ENCODE results near the gene ITK.

ITK gene

DNA sequence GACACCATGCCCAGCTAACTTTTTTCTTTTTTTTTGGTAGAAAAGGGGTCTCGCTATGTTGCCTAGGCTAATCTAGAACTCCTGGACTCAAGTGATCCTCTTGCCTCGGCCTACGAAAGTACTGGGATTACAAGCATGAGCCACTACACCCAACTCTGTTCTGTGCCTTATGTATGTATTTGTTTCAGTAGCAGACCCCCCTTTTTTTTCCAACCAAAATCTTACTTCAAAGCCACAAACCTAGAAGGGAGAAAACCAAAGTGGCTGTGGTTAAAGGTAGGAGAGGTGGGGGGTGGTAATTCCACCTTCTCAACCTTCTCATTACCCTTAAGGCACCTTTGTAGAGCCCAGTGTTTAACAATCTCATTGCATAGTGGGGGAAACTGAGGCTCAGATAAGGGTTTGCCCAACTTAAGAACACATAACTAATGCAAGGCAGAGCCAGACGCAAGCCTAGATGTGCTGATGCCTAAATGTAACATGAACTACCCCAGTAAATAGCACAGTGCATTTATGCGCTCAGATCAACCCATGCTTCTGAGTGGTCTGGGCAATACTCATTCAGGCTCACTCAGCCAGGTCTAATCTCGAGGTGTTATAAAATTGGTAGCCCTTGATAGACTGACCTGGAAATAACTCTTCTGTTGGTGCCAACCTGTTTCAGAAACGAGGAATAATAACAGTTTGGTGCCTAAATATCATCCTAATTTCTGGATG lies 33.0 kb downstream of the ITK start:
- TF ChIP-seq YY1 (IDR thresholded peaks at IDR 0.05; ENCODE audit: insufficient read depth, insufficient read length) (no peak), SUZ12 (IDR thresholded peaks at IDR 0.05; ENCODE audit: extremely low read depth, insufficient read depth, insufficient read length) (no peak), ZNF274 (IDR thresholded peaks at IDR 0.05; ENCODE audit: low read depth, low read length) (no peak)
- H3K9ac ChIP-seq (ENCODE audit: insufficient read length, low read depth): no peak overlapping the region
- no peak overlapping the region for H3K4me3 ChIP-seq (ENCODE audit: insufficient read length, low read depth)
- H3K9me3 ChIP-seq (ENCODE audit: insufficient read depth, low read length): no peaks in the 10 kb centered on the region
- no peaks in the 10 kb centered on the region for H3K4me1 ChIP-seq (ENCODE audit: insufficient read depth, insufficient read length)
- H3K36me3 ChIP-seq (ENCODE audit: insufficient read depth, insufficient read length, low read length): no peaks in the 10 kb centered on the region
- DNase-seq (ENCODE audit: low read depth, low spot score): no peak
- H3K27me3 ChIP-seq (ENCODE audit: insufficient read depth, insufficient read length): no peaks in the 10 kb centered on the region

DNA sequence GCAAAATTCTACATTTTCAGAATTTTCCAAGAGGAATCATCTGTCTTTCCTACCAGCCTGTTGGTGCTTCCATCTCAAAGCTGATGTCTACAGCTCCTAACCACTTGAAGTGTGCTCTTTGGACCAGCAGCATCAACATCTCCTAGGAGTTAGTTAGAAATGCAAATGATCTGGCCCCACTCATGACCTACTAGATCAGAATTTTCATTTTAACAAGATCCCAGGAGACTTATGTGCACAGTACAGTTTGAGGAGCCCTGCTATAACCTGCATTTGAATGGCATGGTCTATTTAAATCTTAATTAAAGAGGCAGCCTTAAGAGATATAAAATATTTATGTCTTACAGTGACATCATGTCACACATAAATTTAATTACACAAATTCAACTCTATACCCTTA lies 33.8 kb downstream of the ITK start:
- H3K36me3 ChIP-seq (ENCODE audit: insufficient read depth, insufficient read length, low read length): no peaks in the 10 kb centered on the region
- no peak overlapping the region for H3K4me3 ChIP-seq (ENCODE audit: insufficient read length, low read depth)
- no peak for DNase-seq (ENCODE audit: low read depth, low spot score)
- TF ChIP-seq YY1 (IDR thresholded peaks at IDR 0.05; ENCODE audit: insufficient read depth, insufficient read length): no peak
- TF ChIP-seq SUZ12 (IDR thresholded peaks at IDR 0.05; ENCODE audit: extremely low read depth, insufficient read depth, insufficient read length): no peak
- TF ChIP-seq ZNF274 (IDR thresholded peaks at IDR 0.05; ENCODE audit: low read depth, low read length): no peak
- H3K4me1 ChIP-seq (ENCODE audit: insufficient read depth, insufficient read length): no peaks in the 10 kb centered on the region
- no peak overlapping the region for H3K9ac ChIP-seq (ENCODE audit: insufficient read length, low read depth)
- no peaks in the 10 kb centered on the region for H3K9me3 ChIP-seq (ENCODE audit: insufficient read depth, low read length)
- H3K27me3 ChIP-seq (ENCODE audit: insufficient read depth, insufficient read length): no peaks in the 10 kb centered on the region

DNA sequence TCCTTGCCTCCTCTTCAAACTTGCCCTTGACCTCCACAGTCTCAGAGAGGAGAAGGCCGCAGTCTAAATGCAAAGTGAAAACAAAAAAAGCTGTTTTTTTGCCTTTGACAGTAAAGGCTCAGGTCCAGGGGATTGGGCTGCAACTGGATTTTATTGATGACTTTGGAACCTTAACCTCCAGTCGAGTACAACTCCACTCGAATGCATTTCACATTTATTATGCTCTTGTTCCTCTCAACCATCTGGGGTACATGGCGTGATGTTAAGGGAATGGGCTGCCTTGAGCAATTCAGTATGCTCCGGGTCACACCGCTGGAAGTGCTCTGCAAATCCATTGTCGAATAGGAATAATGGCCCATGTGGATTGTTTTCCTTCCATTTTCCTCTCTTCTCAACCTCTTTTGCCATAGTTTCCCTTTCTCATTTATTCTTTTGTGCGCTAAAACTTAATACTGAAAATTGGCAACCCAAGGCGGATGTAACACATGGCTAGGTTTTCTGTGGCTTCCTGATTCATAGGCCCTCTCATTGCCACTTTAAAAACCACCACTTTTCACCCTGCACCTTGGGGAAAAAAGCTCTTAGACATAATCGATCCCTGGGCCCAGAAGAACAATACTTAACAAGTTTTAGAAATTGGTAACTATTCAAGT lies 34.3 kb downstream of the ITK start:
- no peaks in the 10 kb centered on the region for H3K9me3 ChIP-seq (ENCODE audit: insufficient read depth, low read length)
- H3K9ac ChIP-seq (ENCODE audit: insufficient read length, low read depth): no peak overlapping the region
- no peak overlapping the region for H3K4me3 ChIP-seq (ENCODE audit: insufficient read length, low read depth)
- DNase-seq (ENCODE audit: low read depth, low spot score): no peak
- no peaks in the 10 kb centered on the region for H3K4me1 ChIP-seq (ENCODE audit: insufficient read depth, insufficient read length)
- TF ChIP-seq YY1 (IDR thresholded peaks at IDR 0.05; ENCODE audit: insufficient read depth, insufficient read length) (no peak), SUZ12 (IDR thresholded peaks at IDR 0.05; ENCODE audit: extremely low read depth, insufficient read depth, insufficient read length) (no peak), ZNF274 (IDR thresholded peaks at IDR 0.05; ENCODE audit: low read depth, low read length) (no peak)
- no peaks in the 10 kb centered on the region for H3K27me3 ChIP-seq (ENCODE audit: insufficient read depth, insufficient read length)
- no peaks in the 10 kb centered on the region for H3K36me3 ChIP-seq (ENCODE audit: insufficient read depth, insufficient read length, low read length)

DNA sequence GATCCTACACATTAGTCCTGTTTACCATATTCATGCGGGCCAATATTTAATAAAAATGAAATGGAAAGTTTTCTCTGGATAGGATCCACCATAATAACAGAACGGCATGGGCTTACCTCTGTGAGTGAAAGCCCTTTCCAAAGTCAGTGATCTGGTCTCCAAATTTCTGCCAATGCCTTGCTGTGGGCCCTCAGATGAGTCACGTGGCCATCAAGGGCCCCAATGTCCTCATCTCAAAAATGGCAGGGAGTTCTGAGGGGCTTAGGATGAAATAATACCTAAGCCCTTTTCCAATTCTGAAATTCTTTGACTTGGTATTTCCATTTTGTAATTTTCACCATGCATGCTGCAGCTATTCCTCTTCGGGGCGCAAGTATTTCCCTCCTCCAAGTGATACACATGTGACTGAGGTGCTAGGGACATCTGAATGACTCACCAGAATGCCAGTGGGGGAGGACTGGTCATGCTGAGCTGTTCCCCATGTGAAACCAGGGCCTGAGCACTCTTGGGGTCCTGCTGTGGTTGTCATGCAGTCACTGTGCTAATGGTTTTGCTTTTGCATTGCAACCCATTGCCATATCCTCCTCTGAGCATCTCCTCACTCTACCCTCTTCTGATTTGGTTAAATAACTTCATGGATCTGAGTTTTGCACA lies 35.0 kb downstream of the ITK start:
- no peak overlapping the region for H3K9ac ChIP-seq (ENCODE audit: insufficient read length, low read depth)
- no peak for DNase-seq (ENCODE audit: low read depth, low spot score)
- no peaks in the 10 kb centered on the region for H3K9me3 ChIP-seq (ENCODE audit: insufficient read depth, low read length)
- TF ChIP-seq ZNF274 (IDR thresholded peaks at IDR 0.05; ENCODE audit: low read depth, low read length) (no peak), SUZ12 (IDR thresholded peaks at IDR 0.05; ENCODE audit: extremely low read depth, insufficient read depth, insufficient read length) (no peak), YY1 (IDR thresholded peaks at IDR 0.05; ENCODE audit: insufficient read depth, insufficient read length) (no peak)
- no peaks in the 10 kb centered on the region for H3K4me1 ChIP-seq (ENCODE audit: insufficient read depth, insufficient read length)
- no peaks in the 10 kb centered on the region for H3K36me3 ChIP-seq (ENCODE audit: insufficient read depth, insufficient read length, low read length)
- H3K4me3 ChIP-seq (ENCODE audit: insufficient read length, low read depth): no peak overlapping the region
- H3K27me3 ChIP-seq (ENCODE audit: insufficient read depth, insufficient read length): no peaks in the 10 kb centered on the region

DNA sequence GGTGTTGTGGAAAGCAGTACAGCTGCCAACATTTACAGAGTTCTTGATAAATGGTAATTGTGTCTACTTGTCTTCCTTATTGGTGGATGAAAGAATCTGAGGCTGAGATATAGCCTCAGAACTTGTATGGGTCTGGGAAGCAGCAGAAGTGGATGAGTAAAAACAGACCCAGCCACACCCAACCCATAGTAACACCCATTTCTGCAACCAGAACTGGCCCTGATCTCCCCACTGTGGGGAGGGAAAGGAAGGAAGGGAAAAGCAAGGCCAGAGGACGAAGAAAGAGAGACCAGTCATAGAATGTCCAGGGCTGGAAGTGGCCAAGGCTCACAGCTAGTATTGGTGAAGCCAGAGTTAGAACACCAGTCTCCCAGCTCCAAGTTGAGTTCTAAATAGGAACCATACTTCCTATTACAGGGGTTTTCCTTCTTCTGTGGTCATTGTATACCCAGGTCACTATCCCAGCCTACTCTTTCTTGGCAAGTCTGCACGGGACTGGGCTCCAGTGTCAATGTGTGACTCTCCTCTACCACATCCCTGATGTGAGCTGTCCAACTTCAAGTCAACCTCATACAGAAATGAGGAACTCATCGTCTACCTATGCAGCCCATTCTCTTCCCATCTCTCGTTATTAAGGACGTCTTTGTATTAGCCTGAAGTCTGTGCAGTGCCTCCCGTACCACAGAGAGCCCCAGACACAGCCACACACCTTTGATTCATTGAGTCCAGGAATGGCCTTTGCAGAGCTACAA lies 35.9 kb downstream of the ITK start:
- H3K36me3 ChIP-seq (ENCODE audit: insufficient read depth, insufficient read length, low read length): no peaks in the 10 kb centered on the region
- TF ChIP-seq YY1 (IDR thresholded peaks at IDR 0.05; ENCODE audit: insufficient read depth, insufficient read length): no peak
- no peak for TF ChIP-seq ZNF274 (IDR thresholded peaks at IDR 0.05; ENCODE audit: low read depth, low read length)
- TF ChIP-seq SUZ12 (IDR thresholded peaks at IDR 0.05; ENCODE audit: extremely low read depth, insufficient read depth, insufficient read length): no peak
- no peak overlapping the region for H3K9ac ChIP-seq (ENCODE audit: insufficient read length, low read depth)
- H3K4me3 ChIP-seq (ENCODE audit: insufficient read length, low read depth): no peak overlapping the region
- DNase-seq (ENCODE audit: low read depth, low spot score): no peak
- H3K4me1 ChIP-seq (ENCODE audit: insufficient read depth, insufficient read length): no peaks in the 10 kb centered on the region
- no peaks in the 10 kb centered on the region for H3K27me3 ChIP-seq (ENCODE audit: insufficient read depth, insufficient read length)
- H3K9me3 ChIP-seq (ENCODE audit: insufficient read depth, low read length): no peaks in the 10 kb centered on the region

DNA sequence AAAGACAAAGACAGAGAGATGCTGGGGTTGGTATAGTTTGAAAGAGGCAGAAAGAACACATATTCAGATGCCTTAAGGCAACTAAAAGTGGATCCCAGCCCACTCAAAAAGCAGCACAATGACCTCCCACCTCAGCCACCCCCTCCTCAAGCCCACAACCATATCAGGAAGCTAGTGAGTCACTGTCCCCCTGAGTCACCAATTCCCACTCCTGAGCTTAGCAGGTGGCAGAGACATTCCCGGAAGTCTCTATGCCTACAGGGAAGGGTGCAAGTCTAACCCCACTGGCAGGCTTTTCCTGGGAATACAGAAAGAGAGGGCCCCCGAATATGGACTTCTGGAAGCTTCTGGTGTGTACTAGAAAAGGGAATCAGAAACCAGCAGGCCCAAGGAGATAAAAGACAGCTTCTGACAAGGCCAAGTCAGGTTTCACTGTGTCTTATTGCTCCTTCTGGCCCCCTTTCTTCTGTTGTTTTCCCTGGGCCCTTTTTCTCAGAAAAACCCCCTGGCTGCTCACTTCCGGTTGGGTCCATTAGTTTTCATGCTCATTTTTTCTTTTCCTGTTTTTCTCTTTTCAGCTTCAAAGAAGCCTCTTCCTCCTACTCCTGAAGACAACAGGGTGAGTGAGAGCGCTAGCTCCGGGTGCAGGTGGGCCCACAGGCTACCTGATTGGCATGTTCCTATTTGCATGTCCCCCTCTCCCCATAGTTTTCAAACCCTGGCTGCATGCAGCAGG lies 36.8 kb downstream of the ITK start:
- no peak overlapping the region for H3K9ac ChIP-seq (ENCODE audit: insufficient read length, low read depth)
- no peak for DNase-seq (ENCODE audit: low read depth, low spot score)
- H3K36me3 ChIP-seq (ENCODE audit: insufficient read depth, insufficient read length, low read length): no peaks in the 10 kb centered on the region
- H3K9me3 ChIP-seq (ENCODE audit: insufficient read depth, low read length): no peaks in the 10 kb centered on the region
- H3K4me3 ChIP-seq (ENCODE audit: insufficient read length, low read depth): no peak overlapping the region
- H3K27me3 ChIP-seq (ENCODE audit: insufficient read depth, insufficient read length): no peaks in the 10 kb centered on the region
- no peaks in the 10 kb centered on the region for H3K4me1 ChIP-seq (ENCODE audit: insufficient read depth, insufficient read length)
- TF ChIP-seq SUZ12 (IDR thresholded peaks at IDR 0.05; ENCODE audit: extremely low read depth, insufficient read depth, insufficient read length) (no peak), YY1 (IDR thresholded peaks at IDR 0.05; ENCODE audit: insufficient read depth, insufficient read length) (no peak), ZNF274 (IDR thresholded peaks at IDR 0.05; ENCODE audit: low read depth, low read length) (no peak)

Measured in NT2/D1 (cell line).